Ishikawa (cell line): ENCODE results near the gene GALNT1.

Experiments used
- EP300 ChIP-seq: IDR thresholded peaks from 2 replicates; pipeline ENCODE4 v1.6.1; 2012; ENCODE audit warnings: borderline replicate concordance
- FOXM1 ChIP-seq: IDR thresholded peaks from 2 replicates; pipeline ENCODE4 v1.6.1; 2012; ENCODE audit warnings: low read depth, borderline replicate concordance
- NFIC ChIP-seq: IDR thresholded peaks from 2 replicates; pipeline ENCODE4 v1.6.1; 2012
- TF ChIP-seq, protein P1 (sequence below): IDR thresholded peaks from 2 replicates; pipeline ENCODE4 v1.6.1; 2012

DNA sequence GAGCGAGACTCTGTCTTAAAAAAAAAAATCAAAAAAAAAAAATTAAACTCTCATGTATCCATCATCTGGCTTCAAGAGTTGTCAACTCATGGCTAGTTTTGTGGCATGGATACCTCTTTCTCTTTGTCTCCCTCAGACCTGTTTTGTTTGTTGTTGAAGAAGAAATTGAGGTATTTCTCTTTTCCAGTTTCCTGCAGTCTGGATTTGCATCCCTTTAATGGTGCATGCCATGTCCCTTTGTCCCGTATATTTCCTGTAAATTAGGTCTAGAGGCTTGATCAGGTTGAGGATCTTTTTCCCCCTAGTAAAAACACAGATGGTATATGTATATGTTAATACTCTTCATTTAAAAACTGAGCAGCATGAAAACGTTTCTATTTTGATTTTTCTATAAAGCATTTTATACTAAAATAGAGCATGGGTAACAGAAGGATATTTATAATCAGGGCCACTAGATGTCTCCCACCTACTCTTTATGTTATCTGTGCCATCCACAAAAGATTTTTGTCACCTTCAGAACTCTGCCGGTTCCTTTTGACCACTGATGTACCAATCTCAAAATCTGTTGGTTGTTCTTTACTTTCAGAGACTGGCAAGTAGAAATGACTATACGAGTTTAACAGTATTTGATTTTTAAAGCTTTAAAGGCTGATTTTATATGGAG is 80.1 kb downstream of the GALNT1 start:
- TF ChIP-seq NFIC (no peak), EP300 (no peak), FOXM1 (no peak)
- TF ChIP-seq, protein P1, sequence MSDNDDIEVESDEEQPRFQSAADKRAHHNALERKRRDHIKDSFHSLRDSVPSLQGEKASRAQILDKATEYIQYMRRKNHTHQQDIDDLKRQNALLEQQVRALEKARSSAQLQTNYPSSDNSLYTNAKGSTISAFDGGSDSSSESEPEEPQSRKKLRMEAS = no peak
